ENCODE measurements around the gene VGLL3.

The VGLL3 gene

GRCh38 chr3:86937306-86937791, 53.6 kb downstream of the VGLL3 start:
- Histone ChIP-seq H3K9ac (ENCODE audit: low read length) (no peak overlapping the region), H3K27me3 (ENCODE audit: control insufficient read depth, insufficient read depth, low read length) (no peaks in the 10 kb centered on the region), H3K27ac (ENCODE audit: low read depth, low read length) (peak overlapping the region; percentile 27), H3K4me3 (ENCODE audit: low read length) (no peak overlapping the region), H3K4me1 (ENCODE audit: control insufficient read depth, insufficient read depth, low read length) (peaks cover 6% of the 10 kb centered on the region), H3K36me3 (ENCODE audit: control insufficient read depth, insufficient read depth, low read length) (no peaks in the 10 kb centered on the region)

GRCh38 chr3:86934851-86935250, 56.1 kb downstream of the VGLL3 start:
- Histone ChIP-seq H3K36me3 (ENCODE audit: control insufficient read depth, insufficient read depth, low read length) (no peaks in the 10 kb centered on the region), H3K27ac (ENCODE audit: low read depth, low read length) (no peak overlapping the region), H3K4me3 (ENCODE audit: low read length) (no peak overlapping the region), H3K27me3 (ENCODE audit: control insufficient read depth, insufficient read depth, low read length) (no peaks in the 10 kb centered on the region), H3K9ac (ENCODE audit: low read length) (no peak overlapping the region), H3K4me1 (ENCODE audit: control insufficient read depth, insufficient read depth, low read length) (peaks cover 6% of the 10 kb centered on the region)

- Histone ChIP-seq H3K9ac (ENCODE audit: low read length) (no peak overlapping the region), H3K4me1 (ENCODE audit: control insufficient read depth, insufficient read depth, low read length) (no peaks in the 10 kb centered on the region), H3K27me3 (ENCODE audit: control insufficient read depth, insufficient read depth, low read length) (no peaks in the 10 kb centered on the region), H3K27ac (ENCODE audit: low read depth, low read length) (no peak overlapping the region), H3K4me3 (ENCODE audit: low read length) (no peak overlapping the region), H3K36me3 (ENCODE audit: control insufficient read depth, insufficient read depth, low read length) (no peaks in the 10 kb centered on the region)
Measured at GRCh38 chr3:86930831-86931230, 60.1 kb downstream of the VGLL3 start.

GRCh38 chr3:86930181-86930580, 60.8 kb downstream of the VGLL3 start:
- Histone ChIP-seq H3K36me3 (ENCODE audit: control insufficient read depth, insufficient read depth, low read length) (no peaks in the 10 kb centered on the region), H3K27me3 (ENCODE audit: control insufficient read depth, insufficient read depth, low read length) (no peaks in the 10 kb centered on the region), H3K9ac (ENCODE audit: low read length) (no peak overlapping the region), H3K4me3 (ENCODE audit: low read length) (no peak overlapping the region), H3K4me1 (ENCODE audit: control insufficient read depth, insufficient read depth, low read length) (no peaks in the 10 kb centered on the region), H3K27ac (ENCODE audit: low read depth, low read length) (no peak overlapping the region)

- no peak overlapping the region for H3K27ac ChIP-seq (ENCODE audit: low read depth, low read length)
- H3K4me3 ChIP-seq (ENCODE audit: low read length), result no peak overlapping the region
Measured at GRCh38 chr3:86929046-86929445, 61.9 kb downstream of the VGLL3 start.

GRCh38 chr3:86923071-86923491, 67.9 kb downstream of the VGLL3 start:
- Histone ChIP-seq H3K9ac (ENCODE audit: low read length) (no peak overlapping the region), H3K27me3 (ENCODE audit: control insufficient read depth, insufficient read depth, low read length) (no peaks in the 10 kb centered on the region), H3K4me3 (ENCODE audit: low read length) (no peak overlapping the region), H3K36me3 (ENCODE audit: control insufficient read depth, insufficient read depth, low read length) (no peaks in the 10 kb centered on the region), H3K27ac (ENCODE audit: low read depth, low read length) (no peak overlapping the region), H3K4me1 (ENCODE audit: control insufficient read depth, insufficient read depth, low read length) (no peaks in the 10 kb centered on the region)

More at GRCh38 chr3:86929046-86929445, 61.9 kb downstream of the VGLL3 start:
- Histone ChIP-seq H3K9ac (ENCODE audit: low read length) (no peak overlapping the region), H3K4me1 (ENCODE audit: control insufficient read depth, insufficient read depth, low read length) (no peaks in the 10 kb centered on the region), H3K36me3 (ENCODE audit: control insufficient read depth, insufficient read depth, low read length) (no peaks in the 10 kb centered on the region), H3K27me3 (ENCODE audit: control insufficient read depth, insufficient read depth, low read length) (no peaks in the 10 kb centered on the region)

GRCh38 chr3:86921971-86922680, 68.8 kb downstream of the VGLL3 start:
- Histone ChIP-seq H3K27ac (ENCODE audit: low read depth, low read length) (no peak overlapping the region), H3K4me1 (ENCODE audit: control insufficient read depth, insufficient read depth, low read length) (no peaks in the 10 kb centered on the region), H3K27me3 (ENCODE audit: control insufficient read depth, insufficient read depth, low read length) (no peaks in the 10 kb centered on the region), H3K36me3 (ENCODE audit: control insufficient read depth, insufficient read depth, low read length) (no peaks in the 10 kb centered on the region), H3K9ac (ENCODE audit: low read length) (no peak overlapping the region), H3K4me3 (ENCODE audit: low read length) (no peak overlapping the region)

GRCh38 chr3:86914670-86915069, 76.3 kb downstream of the VGLL3 start:
- no peaks in the 10 kb centered on the region for H3K36me3 ChIP-seq (ENCODE audit: control insufficient read depth, insufficient read depth, low read length)
- H3K4me3 ChIP-seq (ENCODE audit: low read length), result no peak overlapping the region
- no peaks in the 10 kb centered on the region for H3K27me3 ChIP-seq (ENCODE audit: control insufficient read depth, insufficient read depth, low read length)
- no peaks in the 10 kb centered on the region for H3K4me1 ChIP-seq (ENCODE audit: control insufficient read depth, insufficient read depth, low read length)
- no peak overlapping the region for H3K9ac ChIP-seq (ENCODE audit: low read length)
- H3K27ac ChIP-seq (ENCODE audit: low read depth, low read length), result no peak overlapping the region

GRCh38 chr3:86913160-86913559, 77.8 kb downstream of the VGLL3 start:
- Histone ChIP-seq H3K4me1 (ENCODE audit: control insufficient read depth, insufficient read depth, low read length) (no peaks in the 10 kb centered on the region), H3K27me3 (ENCODE audit: control insufficient read depth, insufficient read depth, low read length) (no peaks in the 10 kb centered on the region), H3K27ac (ENCODE audit: low read depth, low read length) (no peak overlapping the region), H3K4me3 (ENCODE audit: low read length) (no peak overlapping the region), H3K36me3 (ENCODE audit: control insufficient read depth, insufficient read depth, low read length) (no peaks in the 10 kb centered on the region), H3K9ac (ENCODE audit: low read length) (no peak overlapping the region)

- Histone ChIP-seq H3K36me3 (ENCODE audit: control insufficient read depth, insufficient read depth, low read length) (no peaks in the 10 kb centered on the region), H3K9ac (ENCODE audit: low read length) (no peak overlapping the region), H3K27me3 (ENCODE audit: control insufficient read depth, insufficient read depth, low read length) (no peaks in the 10 kb centered on the region), H3K4me3 (ENCODE audit: low read length) (no peak overlapping the region), H3K4me1 (ENCODE audit: control insufficient read depth, insufficient read depth, low read length) (no peaks in the 10 kb centered on the region), H3K27ac (ENCODE audit: low read depth, low read length) (no peak overlapping the region)
Measured at GRCh38 chr3:86895202-86895601, 95.7 kb downstream of the VGLL3 start.

- Histone ChIP-seq H3K4me1 (ENCODE audit: control insufficient read depth, insufficient read depth, low read length) (no peaks in the 10 kb centered on the region), H3K4me3 (ENCODE audit: low read length) (no peak overlapping the region), H3K36me3 (ENCODE audit: control insufficient read depth, insufficient read depth, low read length) (no peaks in the 10 kb centered on the region), H3K9ac (ENCODE audit: low read length) (no peak overlapping the region), H3K27ac (ENCODE audit: low read depth, low read length) (no peak overlapping the region), H3K27me3 (ENCODE audit: control insufficient read depth, insufficient read depth, low read length) (no peaks in the 10 kb centered on the region)
Measured at GRCh38 chr3:86890741-86891396, 100.1 kb downstream of the VGLL3 start.
